GM12801 (cell line): ENCODE results near the gene HOXA3.

Experiments
- TF ChIP-seq, protein P1 (sequence below): IDR thresholded peaks from one replicate; pipeline ENCODE4 v1.5.1; 2011; ENCODE audit warnings: control low read depth; ENCODE audit not compliant: insufficient read length; ENCODE audit errors: extremely low read depth

The HOXA3 gene

DNA sequence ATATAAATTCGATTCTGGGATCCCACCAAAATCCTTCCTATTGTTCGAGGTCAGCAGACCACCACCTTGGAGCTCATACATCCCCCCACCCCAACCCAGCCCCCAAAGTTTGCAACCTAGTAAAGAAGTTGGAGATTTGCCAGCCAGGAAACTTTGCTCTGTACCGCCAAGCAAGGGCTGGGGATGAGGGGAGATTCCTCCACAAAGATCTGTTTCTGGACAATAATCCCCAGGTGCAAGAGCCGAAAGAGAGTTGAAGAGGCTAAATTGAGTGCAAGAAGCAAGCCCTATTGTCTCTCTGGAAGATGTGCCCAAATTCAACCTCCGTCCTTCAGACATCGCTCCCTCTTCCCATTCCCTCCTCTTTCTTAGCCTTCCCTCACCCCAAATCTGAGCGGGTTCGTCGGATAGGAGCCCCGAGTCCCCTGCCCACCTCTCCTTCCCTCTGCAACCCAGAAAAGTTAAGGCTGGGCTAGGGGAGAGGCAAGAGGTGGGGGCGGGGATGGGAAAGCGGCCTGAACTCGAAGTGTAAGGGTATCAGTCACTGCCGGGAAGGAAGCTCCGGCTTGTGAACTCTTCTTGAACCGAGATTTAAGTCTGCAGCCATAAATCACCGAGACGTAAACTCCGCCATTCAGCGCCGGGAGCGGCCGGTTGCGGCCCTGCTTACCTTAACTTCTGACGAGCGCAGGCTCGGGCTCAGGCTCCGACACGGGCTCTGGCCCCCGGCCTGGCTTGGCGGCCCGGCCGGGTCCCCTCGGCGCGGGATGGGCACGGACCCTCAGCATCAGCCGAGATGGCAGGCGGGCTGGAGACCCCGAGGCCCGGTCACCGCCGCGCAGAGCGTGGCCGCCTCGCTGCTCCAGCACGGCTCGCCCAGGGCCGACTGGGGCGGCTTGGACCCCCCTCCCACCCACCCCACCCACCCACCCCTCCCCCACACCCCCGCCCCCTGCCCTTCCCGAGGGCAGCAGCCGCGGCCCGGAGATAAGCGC is 39.1 kb downstream of the HOXA3 start:
- TF ChIP-seq, protein P1, sequence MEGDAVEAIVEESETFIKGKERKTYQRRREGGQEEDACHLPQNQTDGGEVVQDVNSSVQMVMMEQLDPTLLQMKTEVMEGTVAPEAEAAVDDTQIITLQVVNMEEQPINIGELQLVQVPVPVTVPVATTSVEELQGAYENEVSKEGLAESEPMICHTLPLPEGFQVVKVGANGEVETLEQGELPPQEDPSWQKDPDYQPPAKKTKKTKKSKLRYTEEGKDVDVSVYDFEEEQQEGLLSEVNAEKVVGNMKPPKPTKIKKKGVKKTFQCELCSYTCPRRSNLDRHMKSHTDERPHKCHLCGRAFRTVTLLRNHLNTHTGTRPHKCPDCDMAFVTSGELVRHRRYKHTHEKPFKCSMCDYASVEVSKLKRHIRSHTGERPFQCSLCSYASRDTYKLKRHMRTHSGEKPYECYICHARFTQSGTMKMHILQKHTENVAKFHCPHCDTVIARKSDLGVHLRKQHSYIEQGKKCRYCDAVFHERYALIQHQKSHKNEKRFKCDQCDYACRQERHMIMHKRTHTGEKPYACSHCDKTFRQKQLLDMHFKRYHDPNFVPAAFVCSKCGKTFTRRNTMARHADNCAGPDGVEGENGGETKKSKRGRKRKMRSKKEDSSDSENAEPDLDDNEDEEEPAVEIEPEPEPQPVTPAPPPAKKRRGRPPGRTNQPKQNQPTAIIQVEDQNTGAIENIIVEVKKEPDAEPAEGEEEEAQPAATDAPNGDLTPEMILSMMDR = no peak

DNA sequence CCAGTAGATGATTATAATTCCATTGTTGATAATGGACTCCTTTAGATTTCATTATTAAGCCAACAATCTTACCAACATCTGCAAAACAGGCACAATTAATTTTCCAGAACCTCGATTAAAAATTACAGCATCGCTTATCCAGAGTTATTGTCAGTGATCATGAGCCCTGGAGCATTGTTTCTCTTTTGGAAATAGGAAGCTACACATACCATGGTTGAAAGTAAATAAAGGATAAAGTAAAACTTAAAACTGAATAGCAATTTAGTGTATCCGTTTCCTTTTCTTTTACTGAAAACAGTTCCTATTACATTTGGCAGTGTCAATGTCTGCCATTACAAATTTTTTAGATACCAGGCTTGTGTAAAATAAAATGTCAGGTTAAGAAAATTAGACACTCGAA is 40.0 kb downstream of the HOXA3 start:
- TF ChIP-seq, protein P1 = no peak

DNA sequence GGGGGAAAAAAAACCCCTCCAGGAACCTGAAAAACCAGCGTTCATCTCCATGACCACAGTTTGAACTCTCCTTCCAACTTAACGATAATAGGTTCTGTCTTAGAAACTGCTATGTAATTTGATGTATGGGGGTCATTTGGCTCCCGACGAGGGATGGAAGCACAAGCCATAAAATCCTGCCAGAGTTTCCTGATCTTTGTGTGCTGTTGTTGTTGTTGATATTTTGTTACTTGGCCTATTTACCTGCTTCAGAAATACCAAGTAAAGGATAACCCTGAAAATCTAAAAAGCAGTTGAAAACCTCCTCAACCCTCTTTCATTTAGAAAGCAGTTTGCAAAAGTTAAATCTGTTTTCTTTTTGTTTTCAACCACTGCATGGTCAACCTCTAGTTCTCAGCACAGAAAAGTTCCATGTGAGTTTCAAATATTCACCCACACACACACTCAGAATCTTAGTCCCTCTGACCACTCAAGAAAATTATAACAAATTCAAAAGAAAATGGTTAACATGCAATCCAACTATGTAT is 40.6 kb downstream of the HOXA3 start:
- TF ChIP-seq, protein P1 = no peak

DNA sequence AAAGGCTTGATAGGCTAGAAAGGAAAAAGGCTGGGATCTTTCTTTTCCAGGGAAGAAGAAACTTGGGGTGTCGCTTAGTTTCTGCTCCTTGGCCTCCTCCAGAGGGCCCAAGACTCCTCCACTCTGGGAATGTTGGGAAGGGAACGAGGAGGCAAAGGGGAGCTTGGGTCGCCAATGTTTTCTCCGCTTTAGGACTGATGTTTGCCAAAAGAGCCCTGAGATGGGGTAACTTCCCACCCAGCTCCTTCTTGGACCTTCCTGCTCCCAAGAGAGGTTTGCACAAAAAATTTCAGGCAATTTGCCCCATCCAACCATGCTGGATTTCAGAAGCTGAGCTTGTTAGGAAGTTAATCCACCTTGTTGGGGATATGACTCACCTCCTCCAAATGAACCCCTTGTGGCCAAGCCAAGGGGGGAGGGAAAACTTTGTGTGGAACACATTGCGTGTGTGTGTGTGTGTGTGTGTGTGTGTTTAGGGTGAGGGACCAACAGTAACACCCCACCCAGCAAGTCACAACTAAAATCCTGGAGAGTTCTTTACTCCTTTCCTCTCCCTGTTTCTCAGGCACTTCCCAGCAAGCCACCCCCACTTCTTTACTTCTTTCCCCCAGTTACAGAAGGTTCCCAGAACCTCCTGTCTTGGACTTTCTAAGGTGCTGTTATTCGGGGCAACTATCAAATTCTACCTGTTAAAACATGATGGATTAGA is 41.2 kb downstream of the HOXA3 start:
- TF ChIP-seq, protein P1 = no peak

DNA sequence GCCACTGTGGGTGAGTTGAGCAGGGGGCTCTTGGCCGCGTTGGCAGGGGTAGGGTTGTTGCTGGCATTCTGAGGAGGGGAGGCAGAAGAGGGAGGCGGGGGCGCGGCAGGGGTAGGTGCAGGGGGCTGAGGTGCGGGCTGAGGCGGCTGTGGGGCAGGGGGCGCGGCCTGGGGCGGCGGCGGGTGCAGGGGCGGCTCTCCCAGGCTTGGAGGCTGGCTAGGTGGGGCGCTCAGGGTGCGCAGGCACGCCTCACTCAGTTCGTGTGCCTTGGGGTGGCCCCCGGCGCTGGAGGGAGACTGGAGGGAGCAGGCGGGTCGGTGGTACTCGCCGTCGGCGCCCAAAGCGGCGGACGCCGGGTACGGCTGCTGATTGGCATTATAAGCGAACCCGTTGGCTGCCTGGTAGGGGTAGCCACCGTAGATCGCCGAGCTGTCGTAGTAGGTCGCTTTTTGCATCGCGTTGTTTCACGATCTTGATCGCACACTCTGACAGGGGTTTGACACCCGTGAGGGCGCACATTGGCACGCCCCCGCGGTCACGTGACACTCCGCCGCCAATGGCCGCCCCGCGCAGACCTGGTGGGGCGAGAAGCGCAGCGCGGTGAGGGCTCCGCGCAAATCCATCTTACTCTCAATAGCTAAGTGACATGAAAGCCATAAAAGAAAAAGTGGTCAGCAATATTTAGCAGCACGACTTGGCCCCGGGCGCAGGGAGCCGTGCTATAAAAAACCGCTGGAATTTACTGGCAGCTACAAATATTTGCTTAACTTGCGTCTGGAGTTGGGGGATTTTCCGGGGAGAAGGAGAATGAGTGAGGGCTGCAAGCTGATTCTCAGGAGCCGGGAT is 42.0 kb downstream of the HOXA3 start:
- TF ChIP-seq, protein P1 = no peak

DNA sequence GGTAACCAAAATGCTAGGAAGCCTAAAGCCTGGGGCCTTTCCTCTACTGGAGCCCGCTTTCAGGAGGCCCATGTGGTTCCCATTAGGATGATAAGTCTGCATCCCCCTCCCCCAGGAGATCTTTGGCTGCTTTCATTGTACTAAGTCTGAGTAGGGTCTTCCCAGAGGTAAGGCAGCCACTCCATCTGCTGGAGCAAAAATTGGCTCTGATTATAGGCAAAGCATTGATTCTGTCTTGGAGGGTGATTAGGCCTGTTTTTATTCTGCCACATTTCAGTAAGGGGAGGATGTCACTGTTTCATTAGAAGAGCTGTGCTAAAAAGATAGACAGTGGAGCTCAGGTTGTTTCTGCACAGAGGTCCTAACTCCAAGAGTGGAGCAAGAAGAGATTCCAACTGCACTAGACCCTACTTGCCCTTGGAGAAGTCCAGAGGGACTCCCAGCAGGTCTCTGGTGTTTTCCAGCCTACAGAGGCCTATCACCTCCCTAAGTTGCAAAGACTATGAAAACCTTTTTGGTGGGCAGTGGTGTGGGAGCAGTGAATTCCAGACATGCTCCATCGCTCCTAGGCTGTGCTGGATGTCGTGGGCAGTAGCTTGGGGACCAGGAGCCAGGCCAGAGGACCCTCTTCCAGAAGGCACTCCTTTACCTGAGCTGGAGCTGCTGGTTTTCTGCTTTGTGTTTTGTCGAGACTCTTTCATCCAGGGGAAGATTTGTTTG is 42.8 kb downstream of the HOXA3 start:
- TF ChIP-seq, protein P1 = no peak
